Kidney (tissue), 14 donors: ENCODE measurements around the gene ZNF446. TPM values are rescaled to one million over a fixed set of nuclear protein-coding genes. Genes with fewer than 3 reads are reported as not detected.

Source experiments
- DNase-seq, 5 donors: peaks; one replicate each; pipeline ENCODE4 v3.0.0-alpha.2; 2013 to 2020
- FAIRE-seq: peaks from 2 replicates; lab custom pipeline; 2012; peaks lifted over from hg19 to GRCh38; lab: Jason Lieb, UNC
- H3K27ac ChIP-seq, 2 donors: one replicate each; pipeline ENCODE4 v1.7.0; 2013; ENCODE audit warnings: low read depth in 2 of 2, low read length in 2 of 2, inconsistent platforms in 1 of 2
- H3K27me3 ChIP-seq: one replicate; pipeline ENCODE4 v1.7.1; 2013; ENCODE audit warnings: low read length, inconsistent platforms; ENCODE audit not compliant: control insufficient read depth, insufficient read depth
- H3K36me3 ChIP-seq, 3 donors: one replicate each; pipeline versions ENCODE4 v1.7.0 to v1.7.1; 2013; ENCODE audit warnings: low read length in 3 of 3, control low read depth in 1 of 3, inconsistent platforms in 1 of 3; ENCODE audit not compliant: insufficient read depth in 3 of 3, control insufficient read depth in 2 of 3
- H3K4me1 ChIP-seq, 3 donors: one replicate each; pipeline versions ENCODE4 v1.7.0 to v1.7.1; 2013; ENCODE audit warnings: low read length in 3 of 3, inconsistent platforms in 1 of 3, low read depth in 1 of 3; ENCODE audit not compliant: control insufficient read depth in 2 of 3, insufficient read depth in 2 of 3
- H3K4me3 ChIP-seq, 3 donors: one replicate each; pipeline versions ENCODE4 v1.7.0 to v1.8.1; 2013; ENCODE audit warnings: low read length in 3 of 3, control low read depth in 1 of 3, inconsistent platforms in 1 of 3
- H3K9ac ChIP-seq, 3 donors: one replicate each; pipeline versions ENCODE4 v1.7.0 to v1.7.1; 2013; ENCODE audit warnings: low read length in 3 of 3, control low read depth in 1 of 3, inconsistent platforms in 1 of 3
- H3K9me3 ChIP-seq, 3 donors: one replicate each; pipeline versions ENCODE4 v1.7.0 to v1.7.1; 2013; ENCODE audit warnings: low read length in 3 of 3, control low read depth in 1 of 3, inconsistent platforms in 1 of 3; ENCODE audit not compliant: control insufficient read depth in 2 of 3, insufficient read depth in 1 of 3
- intact Hi-C: fragments of 100-400 bp; cut with DNase I; formaldehyde crosslinking; loops from one replicate; pipeline ENCODE4 v1.11.1; 2022
- polyA plus RNA-seq: library from polyadenylated mRNA; stranded (reverse); fragments of 350-450 nt; fragmentation: Illumina TruSeq; extraction: RNeasy Lipid Tissue Mini Kit (QIAGEN cat#74804); gene quantifications from one replicate; pipeline ENCODE4 v1.2.3, GENCODE V29; 2014; ENCODE audit warnings: low read depth, low replicate concordance; ENCODE audit not compliant: insufficient read depth
- total RNA-seq: library from RNA; stranded (reverse); fragmentation: NEBNext Ultra II Directional; extraction: Animal tissue kit (Norgen Biotek cat#: 25700); gene quantifications from one replicate; pipeline ENCODE4 v1.2.1, GENCODE V29; 2021
- TF ChIP-seq, protein P1 (sequence below): IDR thresholded peaks from 3 replicates; pipeline ENCODE4 v1.5.1; 2012; ENCODE audit warnings: mild to moderate bottlenecking, moderate library complexity, borderline replicate concordance; ENCODE audit not compliant: insufficient read depth; ENCODE audit errors: extremely low read depth
- donor health status: control.
- donor health status: control.
- donor health status: control.
- donor health status: control.
- donor health status: control.
- donor health status: DM: yes; HTN: yes; CAD: no.
- donor health status: Normal renal cell carcinoma (clear cell type).

Gene ZNF446
- total and polyA plus RNA-seq, 2 donors from 2014 or later = 12.6 to 13.3 TPM

DNA sequence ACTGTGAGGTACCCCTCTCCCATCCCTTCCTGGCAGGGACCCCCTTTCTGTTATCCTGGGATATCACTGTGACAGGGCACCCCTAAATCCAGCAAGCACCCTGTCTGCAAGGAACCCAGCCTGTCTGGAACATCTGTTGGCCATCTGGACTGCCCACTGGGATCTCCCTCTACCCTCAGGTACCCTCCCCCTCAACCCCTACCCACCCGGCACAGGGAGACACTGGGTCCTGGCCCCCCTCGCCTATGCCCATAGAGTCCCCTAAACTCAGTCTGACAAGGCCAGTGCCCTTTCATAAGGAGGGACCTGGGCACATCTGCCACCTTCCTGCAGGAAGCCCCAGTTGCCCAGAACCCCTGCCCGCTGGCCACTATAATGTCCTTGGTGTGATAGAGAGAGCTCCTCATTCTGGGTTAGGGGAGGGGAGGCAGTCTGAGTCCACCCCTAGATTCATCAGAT lies 38.4 kb downstream of the ZNF446 start:
- H3K27me3 ChIP-seq = no peaks in the 10 kb centered on the region
- intact Hi-C loops = no loop called here
- H3K27ac ChIP-seq = no peak overlapping the region
- no peaks in the 10 kb centered on the region for H3K9me3 ChIP-seq
- TF ChIP-seq, protein P1, sequence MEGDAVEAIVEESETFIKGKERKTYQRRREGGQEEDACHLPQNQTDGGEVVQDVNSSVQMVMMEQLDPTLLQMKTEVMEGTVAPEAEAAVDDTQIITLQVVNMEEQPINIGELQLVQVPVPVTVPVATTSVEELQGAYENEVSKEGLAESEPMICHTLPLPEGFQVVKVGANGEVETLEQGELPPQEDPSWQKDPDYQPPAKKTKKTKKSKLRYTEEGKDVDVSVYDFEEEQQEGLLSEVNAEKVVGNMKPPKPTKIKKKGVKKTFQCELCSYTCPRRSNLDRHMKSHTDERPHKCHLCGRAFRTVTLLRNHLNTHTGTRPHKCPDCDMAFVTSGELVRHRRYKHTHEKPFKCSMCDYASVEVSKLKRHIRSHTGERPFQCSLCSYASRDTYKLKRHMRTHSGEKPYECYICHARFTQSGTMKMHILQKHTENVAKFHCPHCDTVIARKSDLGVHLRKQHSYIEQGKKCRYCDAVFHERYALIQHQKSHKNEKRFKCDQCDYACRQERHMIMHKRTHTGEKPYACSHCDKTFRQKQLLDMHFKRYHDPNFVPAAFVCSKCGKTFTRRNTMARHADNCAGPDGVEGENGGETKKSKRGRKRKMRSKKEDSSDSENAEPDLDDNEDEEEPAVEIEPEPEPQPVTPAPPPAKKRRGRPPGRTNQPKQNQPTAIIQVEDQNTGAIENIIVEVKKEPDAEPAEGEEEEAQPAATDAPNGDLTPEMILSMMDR = no peak
- H3K4me3 ChIP-seq = peak overlapping the region; percentile 20 to 51 (median 42)
- no peak for FAIRE-seq
- peaks cover 4 to 29% (median 7%) of the 10 kb centered on the region in 3 donors for H3K4me1 ChIP-seq
- H3K36me3 ChIP-seq = peaks cover 0 to 10% (median 7%) of the 10 kb centered on the region in 3 donors
- peak overlapping the region in 1 of 3 donors; percentile 34 for H3K9ac ChIP-seq
- peak in 1 of 5 donors; percentile 63 for DNase-seq

- TF ChIP-seq, protein P1 = no peak
- H3K36me3 ChIP-seq = peaks cover 0 to 10% (median 7%) of the 10 kb centered on the region in 3 donors
- no peaks in the 10 kb centered on the region for H3K27me3 ChIP-seq
- H3K4me3 ChIP-seq = no peak overlapping the region
- FAIRE-seq (no peak), DNase-seq (no peak)
- no peak overlapping the region for H3K27ac ChIP-seq
- intact Hi-C loops = no loop called here
- H3K4me1 ChIP-seq = peaks cover 4 to 32% (median 7%) of the 10 kb centered on the region in 3 donors
- no peak overlapping the region for H3K9ac ChIP-seq
- no peaks in the 10 kb centered on the region for H3K9me3 ChIP-seq
Observed at GRCh38 chr19:58515259-58515658, 39.1 kb downstream of the ZNF446 start.

- Histone ChIP-seq H3K27ac (no peak overlapping the region), H3K9ac (no peak overlapping the region), H3K9me3 (no peaks in the 10 kb centered on the region), H3K27me3 (no peaks in the 10 kb centered on the region), H3K4me1 (peaks cover 4 to 35% (median 7%) of the 10 kb centered on the region in 3 donors), H3K4me3 (no peak overlapping the region), H3K36me3 (peaks cover 0 to 10% (median 7%) of the 10 kb centered on the region in 3 donors)
- DNase-seq (peak in 1 of 5 donors; percentile 43), FAIRE-seq (no peak)
- intact Hi-C loops = no loop called here
- TF ChIP-seq, protein P1 = no peak
Observed at GRCh38 chr19:58516246-58516836, 40.2 kb downstream of the ZNF446 start.
